GM12864 (cell line): Measurements from ENCODE around the gene COG8.

Source experiments
- DNase-seq: peaks from one replicate; pipeline ENCODE4 v3.0.0-alpha.2; 2011; ENCODE audit warnings: low read depth
- H3K4me3 ChIP-seq: 2 replicates; pipeline ENCODE4 v1.5.1; 2011; ENCODE audit warnings: mild to moderate bottlenecking, low read depth, low read length, control low read depth
- CTCF ChIP-seq: IDR thresholded peaks from 2 replicates; pipeline ENCODE4 v1.5.1; 2011; ENCODE audit warnings: low read depth, mild to moderate bottlenecking, moderate library complexity, low read length, control low read depth, inconsistent platforms; ENCODE audit errors: missing control alignments

COG8 gene

GRCh38 chr16:69346683-69347082 is 7.3 kb upstream of the COG8 start:
- H3K4me3 ChIP-seq = no peak overlapping the region
- no peak for DNase-seq
- no peak for TF ChIP-seq CTCF

- DNase-seq = no peak
- TF ChIP-seq CTCF = no peak
- H3K4me3 ChIP-seq = no peak overlapping the region
Measured at GRCh38 chr16:69345923-69346322, 6.6 kb upstream of the COG8 start.

GRCh38 chr16:69344171-69344570 is 4.8 kb upstream of the COG8 start:
- no peak overlapping the region for H3K4me3 ChIP-seq
- no peak for DNase-seq
- TF ChIP-seq CTCF = no peak

DNA sequence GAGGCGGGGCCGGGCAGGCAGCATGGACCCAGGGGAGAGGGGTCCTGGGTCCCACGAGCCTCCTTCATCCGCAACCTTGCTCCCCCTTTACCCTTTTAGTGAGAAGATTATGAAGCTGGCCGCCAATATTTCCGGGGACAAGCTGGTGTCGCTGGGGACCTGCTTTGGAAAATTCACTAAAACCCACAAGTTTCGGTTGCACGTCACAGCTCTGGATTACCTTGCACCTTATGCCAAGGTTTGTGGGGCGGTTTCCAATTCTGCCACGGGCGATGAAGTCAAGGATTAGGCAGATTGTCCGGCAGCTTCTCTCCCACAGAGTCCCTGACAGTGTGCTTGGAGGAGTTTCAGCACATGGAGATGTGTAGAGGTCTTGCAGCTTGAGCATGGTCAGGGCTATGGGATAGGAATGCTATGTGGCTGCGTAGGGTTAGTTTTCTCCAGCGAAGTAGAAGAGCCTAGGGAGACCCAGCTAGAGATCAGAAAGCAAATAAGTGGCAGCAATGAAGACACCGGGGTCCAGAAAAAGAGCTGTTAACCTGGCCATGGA is 806 bp upstream of the COG8 start:
- DNase-seq = no peak

DNA sequence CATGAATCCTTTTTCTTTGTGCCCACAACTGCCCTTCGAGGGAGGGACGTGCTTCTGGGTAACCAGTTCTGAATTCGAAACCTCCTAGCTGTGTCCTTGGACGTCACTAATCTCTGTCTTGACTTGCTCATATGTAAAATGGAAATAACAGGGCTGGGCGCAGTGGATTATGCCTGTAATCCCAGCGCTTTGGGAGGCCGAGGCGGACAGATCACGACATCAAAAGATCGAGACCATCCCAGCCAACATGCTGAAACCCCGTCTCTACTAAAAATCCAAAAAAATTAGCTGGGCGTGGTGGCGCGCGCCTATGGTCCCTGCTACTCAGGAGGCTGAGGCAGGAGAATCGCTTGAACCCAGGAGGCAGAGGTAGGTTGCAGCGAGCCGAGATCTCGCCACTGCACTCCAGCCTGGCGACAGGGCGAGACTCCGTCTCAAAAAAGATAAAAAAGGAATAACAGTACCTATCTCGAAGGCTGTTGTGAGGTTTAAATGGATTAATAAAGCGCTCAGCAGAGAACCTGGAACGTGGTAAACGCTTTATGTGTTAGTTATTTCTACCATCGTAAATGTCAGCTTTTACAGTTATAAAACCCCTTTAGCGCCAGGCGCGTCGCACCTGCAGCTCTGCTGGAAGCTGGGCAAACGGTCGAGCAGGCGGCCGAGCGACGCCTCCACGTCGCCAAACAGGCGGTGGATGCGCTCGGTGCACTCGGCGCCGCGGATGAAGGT is 641 bp downstream of the COG8 start:
- TF ChIP-seq CTCF = no peak
- no peak for DNase-seq
- H3K4me3 ChIP-seq = peak overlapping the region; percentile 90

More for the DNA sequence above, 806 bp upstream of the COG8 start:
- H3K4me3 ChIP-seq = peak overlapping the region; percentile 90
- TF ChIP-seq CTCF = no peak

DNA sequence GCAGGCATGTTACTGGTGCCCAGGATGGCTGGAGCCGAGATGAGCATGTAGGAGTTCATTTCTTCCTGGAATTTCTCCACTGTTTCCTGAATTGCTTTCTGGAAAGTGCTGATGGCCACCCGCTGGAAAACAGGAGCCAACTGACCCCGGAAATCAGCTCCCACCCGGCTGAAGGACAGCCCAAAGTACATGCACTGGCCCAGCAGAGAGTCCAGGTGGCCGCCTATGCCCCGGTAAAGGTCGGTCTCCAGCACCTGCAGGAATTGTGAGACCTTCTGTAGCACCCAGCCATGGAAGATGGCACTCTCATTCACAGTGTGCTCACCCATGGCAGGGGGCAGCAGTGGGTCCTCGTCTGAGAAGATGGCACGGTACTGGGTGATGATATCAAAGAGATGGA is 4.7 kb downstream of the COG8 start:
- no peak overlapping the region for H3K4me3 ChIP-seq
- TF ChIP-seq CTCF = no peak
- no peak for DNase-seq
